Measurements from ENCODE around the gene LACTB.

GRCh38 chr15:63188247-63188925, 66.7 kb downstream of the LACTB start:
- TF ChIP-seq POLR2A (IDR thresholded peaks at IDR 0.05; ENCODE audit: low read depth, low read length) (no peak), CTCF (conservative IDR thresholded peaks at IDR 0.05; ENCODE audit: low read depth, low read length) (no peak), RCOR1 (IDR thresholded peaks at IDR 0.05; ENCODE audit: insufficient replicate concordance, low read length) (no peak), MAZ (IDR thresholded peaks at IDR 0.05; ENCODE audit: borderline replicate concordance, low read depth, low read length) (no peak), RAD21 (IDR thresholded peaks at IDR 0.05; ENCODE audit: low read length) (no peak), ELK1 (IDR thresholded peaks at IDR 0.05; ENCODE audit: borderline replicate concordance, low read depth, low read length) (no peak), BHLHE40 (IDR thresholded peaks at IDR 0.05; ENCODE audit: low read depth, low read length) (no peak)

All from IMR-90 (cell line).